SU-DHL-6 (cell line): Measurements from ENCODE around the gene WDTC1.

Experiments
- H2AFZ ChIP-seq: fragments of 200-600 bp; sonication (generic); 2 replicates; pipeline ENCODE4 v1.6.1; 2014; ENCODE audit warnings: low read depth, mild to moderate bottlenecking, moderate library complexity, mixed read lengths, antibody characterized with exemption, low read length; ENCODE audit not compliant: severe bottlenecking
- H3F3A ChIP-seq: fragments of 200-600 bp; shearing (Covaris generic); 2 replicates; pipeline ENCODE4 v1.6.0; 2016; ENCODE audit warnings: antibody characterized with exemption, mild to moderate bottlenecking; ENCODE audit not compliant: insufficient read depth
- H3K27ac ChIP-seq: fragments of 200-600 bp; sonication (generic); 2 replicates; pipeline ENCODE4 v1.5.1; 2016; ENCODE audit warnings: low read depth, mild to moderate bottlenecking, low read length, moderate library complexity, mixed read lengths
- H3K27me3 ChIP-seq: fragments of 200-600 bp; sonication (generic), shearing (Covaris generic); 2 replicates; pipeline ENCODE4 v1.6.0; 2014; ENCODE audit warnings: mild to moderate bottlenecking, low read length
- H3K36me3 ChIP-seq: fragments of 200-600 bp; sonication (generic); 2 replicates; pipeline ENCODE4 v1.6.1; 2014; ENCODE audit warnings: mild to moderate bottlenecking, low read length, mixed read lengths
- H3K4me2 ChIP-seq: fragments of 300-600, 200-600 bp; shearing (Covaris generic), sonication (generic); 2 replicates; pipeline ENCODE4 v1.6.0; 2014; ENCODE audit warnings: low read length, low read depth, mild to moderate bottlenecking; ENCODE audit not compliant: poor library complexity, severe bottlenecking
- H3K4me3 ChIP-seq: fragments of 200-600 bp; sonication (generic); 2 replicates; pipeline ENCODE4 v1.5.1; 2014; ENCODE audit warnings: antibody characterized with exemption, low read length, mild to moderate bottlenecking, mixed read lengths; ENCODE audit not compliant: insufficient read depth, poor library complexity, severe bottlenecking
- H3K79me2 ChIP-seq: fragments of 200-600 bp; sonication (generic); 2 replicates; pipeline ENCODE4 v1.6.1; 2014; ENCODE audit warnings: mild to moderate bottlenecking, low read length, moderate library complexity; ENCODE audit not compliant: insufficient read depth
- H3K9ac ChIP-seq: fragments of 200-600 bp; sonication (generic); 2 replicates; pipeline ENCODE4 v1.7.0; 2014; ENCODE audit warnings: mild to moderate bottlenecking, low read length
- H3K9me2 ChIP-seq: fragments of 200-600 bp; sonication (generic); replicated peaks from 2 replicates; pipeline ENCODE4 v1.6.1; 2014; ENCODE audit warnings: low read length; ENCODE audit not compliant: insufficient read depth
- H3K9me3 ChIP-seq: fragments of 200-600 bp; sonication (generic); 2 replicates; pipeline ENCODE4 v1.6.1; 2014; ENCODE audit warnings: low read length, mixed read lengths; ENCODE audit not compliant: insufficient read depth
- H4K20me1 ChIP-seq: fragments of 200-600 bp; sonication (generic); 2 replicates; pipeline ENCODE4 v1.6.1; 2014; ENCODE audit warnings: low read depth, mild to moderate bottlenecking, antibody characterized with exemption, low read length, moderate library complexity, mixed read lengths
- CTCF ChIP-seq: fragments of 200-600 bp; sonication (generic); IDR thresholded peaks from one replicate; pipeline ENCODE4 v1.5.1; 2017; ENCODE audit warnings: antibody characterized with exemption, mild to moderate bottlenecking, low read length, moderate library complexity; ENCODE audit not compliant: insufficient read depth, poor library complexity, severe bottlenecking
- EZH2phosphoT487 ChIP-seq: fragments of 200-600 bp; sonication (generic), shearing (Covaris generic); conservative IDR thresholded peaks from 2 replicates; pipeline ENCODE4 v1.6.1; 2018; ENCODE audit warnings: mild to moderate bottlenecking, antibody characterized with exemption, low read length, moderate library complexity, mixed read lengths

WDTC1 gene

DNA sequence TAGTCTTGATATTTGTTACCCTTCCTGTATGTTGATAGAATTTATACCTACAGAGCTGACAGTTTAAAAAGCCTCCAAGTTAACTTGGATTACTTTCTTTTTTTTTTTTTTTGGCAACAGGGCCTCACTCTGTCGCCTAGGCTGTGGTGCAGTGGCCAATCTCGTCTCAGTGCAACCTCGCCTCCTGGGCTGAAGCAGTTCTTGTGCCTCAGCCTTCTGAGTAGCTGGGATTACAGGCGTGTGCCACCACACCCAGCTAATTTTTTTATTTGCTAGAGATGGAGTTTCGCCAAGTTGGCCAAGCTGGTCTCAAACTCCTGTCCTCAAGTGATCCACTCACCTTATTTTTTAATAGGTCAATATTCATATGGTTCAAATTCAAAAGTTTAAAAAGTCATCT, 32.7 kb downstream of the WDTC1 start:
- no peak for TF ChIP-seq CTCF
- no peak for TF ChIP-seq EZH2phosphoT487
- Histone ChIP-seq H3K27me3 (no peaks in the 10 kb centered on the region), H3K4me2 (no peak overlapping the region), H3K79me2 (no peaks in the 10 kb centered on the region), H3K9me2 (no peaks in the 10 kb centered on the region), H3F3A (no peaks in the 10 kb centered on the region), H3K36me3 (peaks cover 8% of the 10 kb centered on the region; the same call in 1 of the 2 replicates), H3K4me3 (no peak overlapping the region), H3K9me3 (no peaks in the 10 kb centered on the region), H4K20me1 (no peaks in the 10 kb centered on the region), H2AFZ (no peak overlapping the region), H3K27ac (no peak overlapping the region), H3K9ac (no peak overlapping the region)

GRCh38 chr1:27269276-27269675, 34.8 kb downstream of the WDTC1 start:
- TF ChIP-seq CTCF = no peak
- no peak for TF ChIP-seq EZH2phosphoT487
- H3F3A ChIP-seq = no peaks in the 10 kb centered on the region
- H3K4me2 ChIP-seq = no peak overlapping the region
- H3K9me2 ChIP-seq = no peaks in the 10 kb centered on the region
- no peak overlapping the region for H3K9ac ChIP-seq
- no peak overlapping the region for H2AFZ ChIP-seq
- no peak overlapping the region for H3K4me3 ChIP-seq
- H3K79me2 ChIP-seq = no peaks in the 10 kb centered on the region
- no peaks in the 10 kb centered on the region for H4K20me1 ChIP-seq
- 0 out of 2 replicates have a peak, but pooled peaks cover 5% of the 10 kb centered on the region for H3K36me3 ChIP-seq
- H3K27me3 ChIP-seq = no peaks in the 10 kb centered on the region
- no peaks in the 10 kb centered on the region for H3K9me3 ChIP-seq
- no peak overlapping the region for H3K27ac ChIP-seq

GRCh38 chr1:27274204-27274603, 39.8 kb downstream of the WDTC1 start:
- Histone ChIP-seq H3K9ac (no peak overlapping the region), H3K4me2 (no peak overlapping the region), H3K9me3 (no peaks in the 10 kb centered on the region), H3K9me2 (no peaks in the 10 kb centered on the region), H3K27ac (no peak overlapping the region), H3K27me3 (no peaks in the 10 kb centered on the region), H4K20me1 (no peaks in the 10 kb centered on the region), H3K4me3 (no peak overlapping the region), H3K36me3 (0 out of 2 replicates have a peak, but pooled peaks cover 2% of the 10 kb centered on the region), H3F3A (no peaks in the 10 kb centered on the region), H3K79me2 (0 out of 2 replicates have a peak, but pooled peaks cover 3% of the 10 kb centered on the region), H2AFZ (no peak overlapping the region)
- no peak for TF ChIP-seq EZH2phosphoT487
- TF ChIP-seq CTCF = no peak

DNA sequence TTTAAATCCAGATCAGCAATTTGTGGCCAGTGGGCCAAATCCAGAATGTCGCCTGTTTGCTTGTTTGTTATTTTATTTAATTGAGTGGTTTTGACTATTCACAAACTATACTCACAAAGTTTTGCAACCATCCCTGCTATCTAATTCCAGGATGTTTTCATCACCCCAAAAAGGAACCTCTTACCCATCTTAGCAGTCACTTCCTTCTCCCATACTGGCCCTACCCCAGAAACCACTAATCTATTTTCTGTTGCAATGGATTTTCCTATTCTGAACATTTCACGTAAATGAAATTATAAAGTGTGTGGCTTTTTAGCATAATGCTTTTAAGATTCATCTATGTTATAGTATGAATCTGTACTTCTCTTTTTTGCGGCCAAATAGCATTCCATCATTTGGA, 41.3 kb downstream of the WDTC1 start:
- Histone ChIP-seq H3K27me3 (no peaks in the 10 kb centered on the region), H3K79me2 (0 out of 2 replicates have a peak, but pooled peaks cover 3% of the 10 kb centered on the region), H3F3A (no peaks in the 10 kb centered on the region), H4K20me1 (no peaks in the 10 kb centered on the region), H3K9me3 (no peaks in the 10 kb centered on the region), H3K36me3 (0 out of 2 replicates have a peak, but pooled peaks cover 2% of the 10 kb centered on the region), H3K4me2 (no peak overlapping the region), H3K4me3 (no peak overlapping the region), H3K9me2 (no peaks in the 10 kb centered on the region), H3K9ac (no peak overlapping the region), H3K27ac (no peak overlapping the region), H2AFZ (no peak overlapping the region)
- no peak for TF ChIP-seq CTCF
- no peak for TF ChIP-seq EZH2phosphoT487
